ENCODE measurements around the gene CHPF2. TPM values are rescaled to one million over a fixed set of nuclear protein-coding genes. Genes with fewer than 3 reads are reported as not detected.

CHPF2 gene
- total and polyA plus RNA-seq, 2 experiments from 2014 or later = 4.8 to 26.1 TPM

DNA sequence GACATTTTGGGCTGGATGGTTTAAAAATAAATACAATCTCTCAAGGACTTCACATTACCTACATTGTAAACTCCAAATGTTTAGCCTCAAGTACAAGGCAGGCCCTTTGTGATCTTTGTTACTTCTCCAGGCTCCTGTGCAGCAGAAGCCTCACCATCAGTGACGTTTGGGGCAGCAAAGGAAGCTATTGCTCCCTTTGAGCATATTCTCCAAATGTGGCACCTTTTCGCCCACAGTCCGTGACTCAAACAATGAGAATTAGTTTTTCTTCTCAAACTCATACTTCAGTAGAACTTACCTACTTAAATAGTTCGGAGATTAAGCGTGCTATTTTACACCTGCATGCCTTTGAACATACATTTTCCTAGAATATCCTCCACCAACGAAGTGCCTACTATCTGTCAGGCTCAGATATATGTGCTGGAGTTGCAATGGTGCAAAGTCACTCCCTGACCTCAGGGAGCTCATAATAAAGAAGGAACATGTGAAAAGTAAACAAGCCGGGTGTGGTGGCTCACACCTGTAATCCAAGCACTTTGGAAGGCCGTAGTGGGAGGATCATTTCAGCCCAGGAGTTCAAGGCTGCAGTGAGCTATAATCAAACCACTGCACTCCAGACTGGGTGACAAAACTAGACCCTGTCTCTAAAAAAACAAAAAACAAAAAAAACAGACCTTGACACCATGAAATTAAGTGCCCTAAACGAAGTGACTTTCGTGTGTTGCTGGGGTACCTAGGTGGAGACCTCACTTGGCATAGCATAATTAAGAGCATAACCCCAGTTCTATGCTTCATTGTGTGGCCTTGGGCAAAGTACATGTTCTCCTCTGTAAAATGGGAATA lies 4.0 kb upstream of the CHPF2 start:
- peaks cover 15% of the 10 kb centered on the region for H3K27me3 Mint-ChIP-seq (ENCODE audit: insufficient read depth, low read depth, poor library complexity)
- Histone ChIP-seq H3K36me3 (ENCODE audit: insufficient read depth) (peaks cover 5% of the 10 kb centered on the region), H3K27ac (ENCODE audit: low read depth) (peak overlapping the region; percentile 82), H3K9me2 (ENCODE audit: insufficient read depth) (no peaks in the 10 kb centered on the region), H3K4me3 (peak overlapping the region; percentile 95), H3K4me2 (peak overlapping the region; percentile 78), H2AFZ (peak overlapping the region; percentile 2), H3K79me2 (replicated peaks; ENCODE audit: insufficient read depth) (peaks cover 22% of the 10 kb centered on the region), H3K4me1 (ENCODE audit: insufficient read depth) (peaks cover 14% of the 10 kb centered on the region), H4K20me1 (replicated peaks; ENCODE audit: insufficient read depth) (peaks cover 14% of the 10 kb centered on the region; the same call in 1 of the 2 replicates), H3F3A (replicated peaks; ENCODE audit: low read depth) (peaks cover 9% of the 10 kb centered on the region), H3K27me3 (ENCODE audit: insufficient read depth) (no peaks in the 10 kb centered on the region)
- no peak for DNase-seq (ENCODE audit: low spot score)
- no peak for TF ChIP-seq STAT1 (IDR thresholded peaks at IDR 0.05; ENCODE audit: unreplicated experiment)
- TF ChIP-seq, protein P1, sequence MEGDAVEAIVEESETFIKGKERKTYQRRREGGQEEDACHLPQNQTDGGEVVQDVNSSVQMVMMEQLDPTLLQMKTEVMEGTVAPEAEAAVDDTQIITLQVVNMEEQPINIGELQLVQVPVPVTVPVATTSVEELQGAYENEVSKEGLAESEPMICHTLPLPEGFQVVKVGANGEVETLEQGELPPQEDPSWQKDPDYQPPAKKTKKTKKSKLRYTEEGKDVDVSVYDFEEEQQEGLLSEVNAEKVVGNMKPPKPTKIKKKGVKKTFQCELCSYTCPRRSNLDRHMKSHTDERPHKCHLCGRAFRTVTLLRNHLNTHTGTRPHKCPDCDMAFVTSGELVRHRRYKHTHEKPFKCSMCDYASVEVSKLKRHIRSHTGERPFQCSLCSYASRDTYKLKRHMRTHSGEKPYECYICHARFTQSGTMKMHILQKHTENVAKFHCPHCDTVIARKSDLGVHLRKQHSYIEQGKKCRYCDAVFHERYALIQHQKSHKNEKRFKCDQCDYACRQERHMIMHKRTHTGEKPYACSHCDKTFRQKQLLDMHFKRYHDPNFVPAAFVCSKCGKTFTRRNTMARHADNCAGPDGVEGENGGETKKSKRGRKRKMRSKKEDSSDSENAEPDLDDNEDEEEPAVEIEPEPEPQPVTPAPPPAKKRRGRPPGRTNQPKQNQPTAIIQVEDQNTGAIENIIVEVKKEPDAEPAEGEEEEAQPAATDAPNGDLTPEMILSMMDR (conservative IDR thresholded peaks at IDR 0.05; ENCODE audit: low read depth in 2 of 2) = no peak
- TF ChIP-seq JUNB (IDR thresholded peaks at IDR 0.05; ENCODE audit: unreplicated experiment) = no peak
- TF ChIP-seq, protein P2, sequence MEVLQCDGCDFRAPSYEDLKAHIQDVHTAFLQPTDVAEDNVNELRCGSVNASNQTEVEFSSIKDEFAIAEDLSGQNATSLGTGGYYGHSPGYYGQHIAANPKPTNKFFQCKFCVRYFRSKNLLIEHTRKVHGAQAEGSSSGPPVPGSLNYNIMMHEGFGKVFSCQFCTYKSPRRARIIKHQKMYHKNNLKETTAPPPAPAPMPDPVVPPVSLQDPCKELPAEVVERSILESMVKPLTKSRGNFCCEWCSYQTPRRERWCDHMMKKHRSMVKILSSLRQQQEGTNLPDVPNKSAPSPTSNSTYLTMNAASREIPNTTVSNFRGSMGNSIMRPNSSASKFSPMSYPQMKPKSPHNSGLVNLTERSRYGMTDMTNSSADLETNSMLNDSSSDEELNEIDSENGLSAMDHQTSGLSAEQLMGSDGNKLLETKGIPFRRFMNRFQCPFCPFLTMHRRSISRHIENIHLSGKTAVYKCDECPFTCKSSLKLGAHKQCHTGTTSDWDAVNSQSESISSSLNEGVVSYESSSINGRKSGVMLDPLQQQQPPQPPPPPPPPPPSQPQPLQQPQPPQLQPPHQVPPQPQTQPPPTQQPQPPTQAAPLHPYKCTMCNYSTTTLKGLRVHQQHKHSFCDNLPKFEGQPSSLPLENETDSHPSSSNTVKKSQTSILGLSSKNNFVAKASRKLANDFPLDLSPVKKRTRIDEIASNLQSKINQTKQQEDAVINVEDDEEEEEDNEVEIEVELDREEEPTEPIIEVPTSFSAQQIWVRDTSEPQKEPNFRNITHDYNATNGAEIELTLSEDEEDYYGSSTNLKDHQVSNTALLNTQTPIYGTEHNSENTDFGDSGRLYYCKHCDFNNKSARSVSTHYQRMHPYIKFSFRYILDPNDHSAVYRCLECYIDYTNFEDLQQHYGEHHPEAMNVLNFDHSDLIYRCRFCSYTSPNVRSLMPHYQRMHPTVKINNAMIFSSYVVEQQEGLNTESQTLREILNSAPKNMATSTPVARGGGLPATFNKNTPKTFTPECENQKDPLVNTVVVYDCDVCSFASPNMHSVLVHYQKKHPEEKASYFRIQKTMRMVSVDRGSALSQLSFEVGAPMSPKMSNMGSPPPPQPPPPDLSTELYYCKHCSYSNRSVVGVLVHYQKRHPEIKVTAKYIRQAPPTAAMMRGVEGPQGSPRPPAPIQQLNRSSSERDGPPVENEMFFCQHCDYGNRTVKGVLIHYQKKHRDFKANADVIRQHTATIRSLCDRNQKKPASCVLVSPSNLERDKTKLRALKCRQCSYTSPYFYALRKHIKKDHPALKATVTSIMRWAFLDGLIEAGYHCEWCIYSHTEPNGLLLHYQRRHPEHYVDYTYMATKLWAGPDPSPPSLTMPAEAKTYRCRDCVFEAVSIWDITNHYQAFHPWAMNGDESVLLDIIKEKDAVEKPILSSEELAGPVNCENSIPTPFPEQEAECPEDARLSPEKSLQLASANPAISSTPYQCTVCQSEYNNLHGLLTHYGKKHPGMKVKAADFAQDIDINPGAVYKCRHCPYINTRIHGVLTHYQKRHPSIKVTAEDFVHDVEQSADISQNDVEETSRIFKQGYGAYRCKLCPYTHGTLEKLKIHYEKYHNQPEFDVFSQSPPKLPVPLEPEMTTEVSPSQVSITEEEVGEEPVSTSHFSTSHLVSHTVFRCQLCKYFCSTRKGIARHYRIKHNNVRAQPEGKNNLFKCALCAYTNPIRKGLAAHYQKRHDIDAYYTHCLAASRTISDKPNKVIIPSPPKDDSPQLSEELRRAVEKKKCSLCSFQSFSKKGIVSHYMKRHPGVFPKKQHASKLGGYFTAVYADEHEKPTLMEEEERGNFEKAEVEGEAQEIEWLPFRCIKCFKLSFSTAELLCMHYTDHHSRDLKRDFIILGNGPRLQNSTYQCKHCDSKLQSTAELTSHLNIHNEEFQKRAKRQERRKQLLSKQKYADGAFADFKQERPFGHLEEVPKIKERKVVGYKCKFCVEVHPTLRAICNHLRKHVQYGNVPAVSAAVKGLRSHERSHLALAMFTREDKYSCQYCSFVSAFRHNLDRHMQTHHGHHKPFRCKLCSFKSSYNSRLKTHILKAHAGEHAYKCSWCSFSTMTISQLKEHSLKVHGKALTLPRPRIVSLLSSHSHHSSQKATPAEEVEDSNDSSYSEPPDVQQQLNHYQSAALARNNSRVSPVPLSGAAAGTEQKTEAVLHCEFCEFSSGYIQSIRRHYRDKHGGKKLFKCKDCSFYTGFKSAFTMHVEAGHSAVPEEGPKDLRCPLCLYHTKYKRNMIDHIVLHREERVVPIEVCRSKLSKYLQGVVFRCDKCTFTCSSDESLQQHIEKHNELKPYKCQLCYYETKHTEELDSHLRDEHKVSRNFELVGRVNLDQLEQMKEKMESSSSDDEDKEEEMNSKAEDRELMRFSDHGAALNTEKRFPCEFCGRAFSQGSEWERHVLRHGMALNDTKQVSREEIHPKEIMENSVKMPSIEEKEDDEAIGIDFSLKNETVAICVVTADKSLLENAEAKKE (CRISPR knock-in tag; IDR thresholded peaks at IDR 0.05) = no peak
- TF ChIP-seq, protein P3, sequence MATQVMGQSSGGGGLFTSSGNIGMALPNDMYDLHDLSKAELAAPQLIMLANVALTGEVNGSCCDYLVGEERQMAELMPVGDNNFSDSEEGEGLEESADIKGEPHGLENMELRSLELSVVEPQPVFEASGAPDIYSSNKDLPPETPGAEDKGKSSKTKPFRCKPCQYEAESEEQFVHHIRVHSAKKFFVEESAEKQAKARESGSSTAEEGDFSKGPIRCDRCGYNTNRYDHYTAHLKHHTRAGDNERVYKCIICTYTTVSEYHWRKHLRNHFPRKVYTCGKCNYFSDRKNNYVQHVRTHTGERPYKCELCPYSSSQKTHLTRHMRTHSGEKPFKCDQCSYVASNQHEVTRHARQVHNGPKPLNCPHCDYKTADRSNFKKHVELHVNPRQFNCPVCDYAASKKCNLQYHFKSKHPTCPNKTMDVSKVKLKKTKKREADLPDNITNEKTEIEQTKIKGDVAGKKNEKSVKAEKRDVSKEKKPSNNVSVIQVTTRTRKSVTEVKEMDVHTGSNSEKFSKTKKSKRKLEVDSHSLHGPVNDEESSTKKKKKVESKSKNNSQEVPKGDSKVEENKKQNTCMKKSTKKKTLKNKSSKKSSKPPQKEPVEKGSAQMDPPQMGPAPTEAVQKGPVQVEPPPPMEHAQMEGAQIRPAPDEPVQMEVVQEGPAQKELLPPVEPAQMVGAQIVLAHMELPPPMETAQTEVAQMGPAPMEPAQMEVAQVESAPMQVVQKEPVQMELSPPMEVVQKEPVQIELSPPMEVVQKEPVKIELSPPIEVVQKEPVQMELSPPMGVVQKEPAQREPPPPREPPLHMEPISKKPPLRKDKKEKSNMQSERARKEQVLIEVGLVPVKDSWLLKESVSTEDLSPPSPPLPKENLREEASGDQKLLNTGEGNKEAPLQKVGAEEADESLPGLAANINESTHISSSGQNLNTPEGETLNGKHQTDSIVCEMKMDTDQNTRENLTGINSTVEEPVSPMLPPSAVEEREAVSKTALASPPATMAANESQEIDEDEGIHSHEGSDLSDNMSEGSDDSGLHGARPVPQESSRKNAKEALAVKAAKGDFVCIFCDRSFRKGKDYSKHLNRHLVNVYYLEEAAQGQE (IDR thresholded peaks at IDR 0.05; ENCODE audit: unreplicated experiment) = no peak
- peak overlapping the region; percentile 98 for H3K4me3 Mint-ChIP-seq
- peaks cover 31% of the 10 kb centered on the region for H3K4me1 Mint-ChIP-seq
- peaks cover 36% of the 10 kb centered on the region for H3K36me3 Mint-ChIP-seq (ENCODE audit: low read depth)
- peak overlapping the region; percentile 98 for H3K27ac Mint-ChIP-seq
- H3K9me3 Mint-ChIP-seq = no peaks in the 10 kb centered on the region
- no peak for ATAC-seq

Data from GM23338 (cell line).